Activated CD8-positive, alpha-beta memory T cell treated with anti-CD3 and anti-CD28 coated beads for 4 hours (primary cell): ENCODE results near the gene GABRD.

ENCODE experiments used
- DNase-seq, 2 donors: peaks; one replicate each; pipeline ENCODE4 v3.0.0-alpha.2; 2020; ENCODE audit warnings: low read depth in 2 of 2

Gene GABRD

DNA sequence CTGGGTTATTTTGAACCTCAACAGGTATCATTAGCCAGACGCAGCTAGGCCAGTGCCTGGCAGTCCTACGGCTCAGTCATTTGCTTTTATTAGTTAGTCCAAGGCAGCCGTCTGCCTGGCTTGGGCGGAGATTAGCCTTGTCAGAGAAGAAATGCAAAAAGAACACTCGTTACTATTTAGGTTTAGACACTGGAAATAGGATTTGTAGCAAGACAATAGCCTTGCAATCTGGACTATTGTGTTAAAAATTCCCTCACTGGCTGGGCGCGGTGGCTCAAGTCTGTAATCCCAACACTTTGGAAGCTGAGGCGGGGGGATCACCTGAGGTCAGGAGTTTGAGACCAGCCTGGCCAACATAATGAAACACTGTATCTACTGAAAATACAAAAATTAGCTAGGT, 20.1 kb downstream of the GABRD start:
- no peak for DNase-seq

DNA sequence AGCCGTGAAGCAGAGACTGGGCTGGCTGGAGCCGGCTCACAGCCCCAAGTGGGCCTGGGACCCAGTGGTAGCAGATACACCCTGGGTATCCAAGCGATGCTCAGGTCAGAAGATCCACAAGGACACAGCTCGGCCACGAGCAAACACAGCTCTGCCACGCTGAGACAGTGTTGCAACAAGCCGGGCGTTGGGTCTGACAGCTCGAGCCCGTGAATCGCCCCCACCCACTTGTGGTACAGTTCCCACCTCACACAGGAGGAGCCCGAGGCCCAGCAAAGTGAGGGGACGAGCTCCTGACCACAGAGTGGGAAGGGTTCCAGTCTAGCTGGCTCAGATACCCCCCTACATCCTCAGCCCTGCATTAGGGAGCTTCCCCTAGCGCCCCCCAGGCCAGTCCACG, 22.2 kb downstream of the GABRD start:
- DNase-seq, result no peak

DNA sequence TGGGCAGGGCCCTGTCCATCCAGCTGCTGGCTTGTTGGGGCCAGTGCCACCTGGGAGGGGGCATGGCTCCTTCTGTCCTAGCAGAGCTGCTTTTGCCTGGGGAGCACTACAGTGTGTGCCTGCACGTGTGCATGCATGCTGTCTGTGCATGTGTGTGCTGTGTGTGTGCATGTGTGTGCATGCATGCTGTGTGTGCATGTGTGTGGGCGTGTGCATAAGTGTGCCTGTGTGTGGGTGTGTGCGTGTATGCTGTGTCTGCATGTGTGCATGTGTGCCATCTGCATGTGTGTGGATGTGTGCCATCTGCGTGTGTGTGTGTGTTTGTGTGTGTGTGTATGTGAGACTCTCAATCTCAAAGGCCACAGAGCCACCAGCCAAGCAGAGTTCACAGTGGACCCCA, 22.7 kb downstream of the GABRD start:
- DNase-seq, result no peak

DNA sequence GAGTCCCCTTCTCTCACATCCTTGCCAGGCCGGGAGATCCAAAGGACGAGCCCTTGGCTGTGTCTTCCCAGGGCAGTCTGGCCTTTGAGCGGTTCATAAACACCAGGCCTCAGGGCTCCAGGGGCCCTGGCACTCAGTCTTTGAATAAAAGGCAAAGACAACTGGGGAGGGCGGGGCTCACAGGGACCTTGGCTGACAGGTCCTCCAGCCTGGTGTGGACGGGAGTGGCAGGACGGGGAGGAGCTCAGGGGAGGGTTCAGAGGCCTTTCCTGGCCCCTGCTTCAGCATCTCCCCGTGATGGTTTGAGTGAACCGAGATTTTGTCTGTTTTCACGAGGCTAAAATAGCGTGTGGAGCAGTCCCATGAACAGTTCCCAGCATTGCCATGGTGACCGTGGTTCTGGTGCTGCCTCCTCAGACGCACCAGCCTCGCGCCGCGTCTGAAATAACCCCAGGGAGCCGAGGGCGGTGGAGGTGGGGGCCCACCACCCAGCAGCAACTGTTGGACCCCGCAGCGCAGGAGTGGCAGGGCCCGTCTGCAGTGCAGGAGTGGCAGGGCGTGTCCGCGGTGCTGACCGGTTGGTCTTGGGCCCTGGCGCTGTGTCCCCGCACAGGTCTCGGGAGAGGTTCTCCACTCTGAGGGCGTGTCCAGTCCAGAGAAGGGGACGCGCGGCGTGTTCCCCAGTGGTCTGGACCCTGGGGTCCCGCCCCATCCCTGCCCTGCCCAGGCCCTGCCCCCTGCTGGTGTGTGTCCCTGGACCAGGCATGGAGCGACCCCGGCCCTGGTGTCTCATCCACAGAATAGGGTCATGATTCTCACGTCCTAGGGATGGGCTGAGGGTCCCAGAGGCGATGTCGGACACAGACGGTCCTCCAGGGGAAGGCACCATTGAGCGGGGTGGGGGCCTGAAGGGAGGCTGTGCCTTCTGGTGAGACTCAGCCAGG, 24.0 kb downstream of the GABRD start:
- no peak for DNase-seq

DNA sequence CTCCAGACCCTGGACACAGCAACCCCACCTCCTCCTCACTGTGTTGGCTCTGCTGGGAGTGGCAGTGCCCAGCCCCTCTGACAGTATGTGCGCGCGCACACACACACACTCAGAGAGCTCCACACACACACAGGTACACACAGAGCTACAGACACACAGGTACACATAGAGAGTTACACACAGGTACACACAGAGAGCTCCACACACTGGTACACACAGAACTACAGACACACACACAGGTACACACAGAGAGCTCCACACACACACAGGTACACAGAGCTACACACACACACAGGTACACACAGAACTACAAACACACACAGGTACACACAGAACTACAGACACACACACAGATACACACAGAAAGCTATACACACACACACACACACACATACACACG, 24.7 kb downstream of the GABRD start:
- no peak for DNase-seq

DNA sequence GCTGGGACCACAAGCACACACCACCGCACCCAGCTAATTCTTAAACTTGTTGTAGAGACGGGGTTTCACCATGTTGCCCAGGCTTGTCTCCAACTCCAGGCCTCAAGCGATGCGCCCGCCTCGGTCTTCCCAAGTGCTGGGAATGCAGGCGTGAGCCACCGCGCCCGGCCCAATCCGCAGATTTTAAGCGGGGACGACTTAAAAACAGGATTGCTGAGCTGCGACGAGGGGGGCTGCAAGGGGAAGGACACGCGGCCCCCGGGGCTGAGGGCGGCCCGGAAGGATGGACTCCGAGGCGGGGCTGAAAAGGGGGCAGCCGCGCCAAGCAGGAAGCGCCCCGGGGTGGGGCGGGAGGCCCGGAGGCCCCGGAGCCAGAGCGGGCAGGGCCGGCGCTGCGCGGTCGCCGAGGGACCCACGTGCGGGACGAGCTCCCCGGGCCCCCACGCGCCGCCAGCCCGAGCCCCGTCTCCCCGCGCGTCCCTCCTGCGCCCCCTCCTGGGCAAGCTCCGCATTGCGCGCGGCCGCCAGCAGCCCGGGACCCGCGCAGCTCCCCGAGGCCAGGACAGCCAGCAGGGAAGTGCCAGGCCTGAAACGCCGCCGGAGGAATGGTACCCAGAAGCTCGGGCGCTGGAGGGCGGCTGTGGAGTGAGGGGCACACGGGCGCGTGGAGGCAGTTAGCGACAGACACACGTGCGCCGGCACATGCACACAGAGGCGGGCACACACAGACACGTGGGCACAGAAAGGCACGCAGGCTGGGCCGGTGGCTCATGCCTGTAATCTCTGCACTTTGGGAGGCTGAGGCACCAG, 25.6 kb downstream of the GABRD start:
- DNase-seq, result peak; percentile 49 to 58

DNA sequence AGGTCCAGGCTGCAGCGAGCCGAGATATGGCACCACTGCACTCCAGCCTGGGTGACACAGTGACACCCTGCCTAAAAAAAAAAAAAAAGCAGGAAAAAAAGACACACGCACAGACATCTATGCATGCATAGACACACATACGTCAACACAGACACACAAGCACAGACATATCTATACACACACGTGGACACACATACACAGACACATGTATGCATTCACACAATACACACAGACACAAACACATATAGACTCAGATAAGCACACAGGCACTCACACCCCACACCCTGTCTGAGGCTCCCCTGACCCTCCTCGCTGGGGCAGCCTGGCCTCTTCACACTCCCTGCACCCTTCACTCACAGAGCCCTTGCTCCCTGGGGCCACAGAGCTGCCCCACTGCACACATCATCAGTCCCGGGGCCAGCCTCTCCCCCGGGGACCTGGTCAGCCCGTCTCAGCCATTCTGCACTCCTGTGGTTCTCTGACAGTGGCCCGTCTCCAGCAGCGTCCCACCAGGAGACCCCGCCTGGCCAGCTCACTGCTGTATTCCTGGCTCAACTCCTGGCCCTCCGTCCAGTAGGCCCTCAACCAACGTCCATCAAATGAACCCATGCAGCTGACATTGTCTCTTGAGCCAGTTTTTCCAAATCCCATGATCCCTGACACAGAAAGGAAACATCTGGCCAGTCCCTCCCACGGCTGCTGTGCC, 26.5 kb downstream of the GABRD start:
- no peak for DNase-seq

DNA sequence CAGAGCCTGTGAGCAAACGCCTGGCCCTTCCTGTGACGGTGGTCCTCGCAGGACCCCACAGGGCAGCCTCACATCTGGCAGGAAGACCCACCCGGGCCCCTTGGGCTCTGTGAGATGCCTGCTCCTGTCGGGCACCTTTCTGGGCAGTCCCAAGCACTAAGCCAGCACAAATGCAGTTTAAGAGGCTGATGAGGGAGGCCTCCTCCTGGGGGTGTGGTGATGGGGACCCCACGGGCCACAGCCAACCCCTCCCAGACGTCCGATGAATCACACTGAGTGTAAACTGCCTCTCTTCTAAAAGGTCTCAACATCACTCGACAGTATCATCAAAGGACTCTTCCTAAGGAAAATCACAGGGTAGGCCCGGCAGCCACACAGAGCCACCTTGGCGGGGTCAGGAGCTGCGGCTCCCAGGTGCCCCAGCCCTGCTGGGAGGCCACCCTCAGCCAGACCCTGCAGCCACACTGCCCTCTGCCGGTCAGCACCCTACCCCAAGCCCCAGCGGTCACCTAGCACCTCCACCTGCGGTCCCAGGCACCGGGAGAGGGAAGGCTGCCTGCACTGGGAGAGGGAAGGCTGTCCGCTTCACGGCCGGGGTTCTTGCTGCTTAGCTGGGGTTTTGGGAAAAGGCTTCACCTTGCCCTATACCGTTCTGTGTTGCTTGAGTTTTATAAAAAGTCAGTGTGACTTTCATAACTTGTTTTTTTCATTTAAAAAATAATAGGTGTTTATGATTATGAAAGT, 27.2 kb downstream of the GABRD start:
- DNase-seq, result no peak

DNA sequence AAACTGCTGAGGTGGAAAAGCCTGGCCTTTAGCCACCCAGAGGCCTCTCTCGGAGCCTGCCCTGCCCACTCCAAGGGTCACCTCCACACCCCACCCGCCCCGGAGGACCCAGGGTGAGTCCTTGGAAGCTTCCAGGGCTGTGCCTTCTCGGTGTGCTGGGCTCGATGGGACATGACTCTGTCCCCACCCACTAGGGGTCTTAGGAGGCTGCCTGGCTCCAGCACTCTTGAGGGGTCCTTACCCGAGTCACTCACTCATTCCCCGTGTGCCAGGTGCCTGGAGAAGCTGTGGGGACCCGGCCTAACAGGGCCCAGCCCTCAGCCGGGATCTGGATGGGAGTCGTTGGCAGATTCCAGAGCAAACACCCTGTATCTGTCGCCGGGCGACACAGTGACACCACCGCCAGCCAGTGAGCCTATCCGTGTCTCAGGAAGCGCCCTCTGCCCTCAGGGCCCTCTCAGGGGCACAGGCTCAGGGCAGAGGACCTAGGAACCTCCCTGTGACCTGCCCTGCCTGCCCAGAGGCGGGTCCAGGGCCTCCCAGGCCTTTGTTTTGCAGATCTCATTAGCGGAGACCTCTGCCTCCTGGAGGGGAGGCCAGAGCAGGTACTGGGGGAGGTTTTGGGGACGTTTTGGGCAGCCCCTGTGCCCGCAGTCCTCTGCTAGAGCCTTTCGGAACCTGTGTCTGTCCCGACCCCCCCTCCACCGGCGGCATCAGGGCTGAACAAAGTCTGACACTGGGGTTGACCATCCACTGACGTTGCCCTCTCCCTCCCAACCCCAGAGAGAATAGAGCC, 28.0 kb downstream of the GABRD start:
- DNase-seq, result no peak

DNA sequence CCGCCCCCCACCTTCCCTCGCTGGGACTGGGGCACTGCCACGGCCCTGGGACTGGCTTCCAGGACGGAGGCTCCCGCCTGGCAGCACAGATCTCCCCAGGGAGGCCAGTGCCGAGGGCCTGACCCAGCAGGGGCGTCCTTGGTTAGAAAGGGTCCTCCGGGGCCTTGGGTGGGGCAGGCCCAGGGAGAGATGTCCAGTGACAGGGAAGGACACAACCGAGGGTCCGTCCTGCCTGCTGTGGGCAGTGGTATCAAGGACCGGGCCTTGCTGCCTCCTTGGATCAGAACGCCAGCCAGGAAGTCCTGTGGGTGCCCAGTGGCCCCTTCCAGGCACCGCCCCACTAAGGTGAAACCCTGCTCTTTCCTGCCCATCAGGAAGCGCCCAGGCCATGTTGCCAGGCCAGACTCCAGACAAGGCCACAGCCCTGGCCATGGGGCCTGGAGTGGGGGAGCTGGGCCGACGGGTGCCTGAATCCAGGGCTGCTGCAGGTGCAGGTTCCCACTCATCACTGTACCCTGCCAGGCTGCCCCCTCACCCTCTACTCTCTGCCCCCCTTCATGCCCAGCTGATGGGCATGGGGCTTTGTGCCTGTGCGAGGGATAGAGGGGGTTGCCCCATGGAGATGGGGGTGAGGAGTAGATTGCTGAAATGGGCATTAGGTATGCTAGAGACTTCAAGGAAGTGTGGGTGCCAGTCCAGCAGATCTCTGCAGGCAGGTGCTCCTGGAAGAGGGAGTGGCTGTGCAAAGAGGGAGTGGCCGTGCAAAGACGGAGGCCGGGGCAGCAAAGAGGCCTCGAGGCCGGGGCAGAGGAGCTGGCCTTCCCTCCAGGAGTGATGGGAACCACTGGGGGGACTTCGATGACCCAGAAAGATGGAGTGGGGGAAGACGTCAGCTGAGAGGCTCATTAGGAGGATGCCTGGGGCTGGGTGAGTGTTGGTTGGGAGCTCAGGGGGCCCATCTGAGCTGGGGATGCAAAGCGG, 28.9 kb downstream of the GABRD start:
- no peak for DNase-seq

DNA sequence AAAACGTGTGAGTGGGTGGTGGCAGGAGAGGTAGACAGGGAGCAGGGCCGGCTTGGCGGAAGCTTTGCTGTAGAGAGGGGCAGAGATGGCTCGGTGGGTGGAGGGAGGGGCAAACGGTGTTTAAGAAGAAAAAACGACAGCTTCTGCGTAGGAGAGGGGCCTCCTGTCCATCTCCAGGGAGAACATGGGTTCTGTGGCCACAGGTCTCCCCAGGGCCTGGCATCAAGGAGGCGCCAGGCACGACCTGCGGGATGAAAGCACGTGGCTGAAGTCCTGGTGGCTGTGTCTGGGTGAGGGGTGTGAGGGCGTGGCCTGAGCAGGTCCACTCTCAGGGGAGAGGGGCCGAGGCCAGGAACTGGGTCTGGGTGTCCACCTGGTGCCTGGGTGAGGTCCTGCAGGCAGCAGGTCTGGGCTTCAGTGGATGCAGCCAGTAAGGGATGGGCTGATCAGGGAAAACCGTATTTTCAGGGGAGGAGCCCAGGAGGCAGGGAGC, 30.1 kb downstream of the GABRD start:
- DNase-seq, result no peak

DNA sequence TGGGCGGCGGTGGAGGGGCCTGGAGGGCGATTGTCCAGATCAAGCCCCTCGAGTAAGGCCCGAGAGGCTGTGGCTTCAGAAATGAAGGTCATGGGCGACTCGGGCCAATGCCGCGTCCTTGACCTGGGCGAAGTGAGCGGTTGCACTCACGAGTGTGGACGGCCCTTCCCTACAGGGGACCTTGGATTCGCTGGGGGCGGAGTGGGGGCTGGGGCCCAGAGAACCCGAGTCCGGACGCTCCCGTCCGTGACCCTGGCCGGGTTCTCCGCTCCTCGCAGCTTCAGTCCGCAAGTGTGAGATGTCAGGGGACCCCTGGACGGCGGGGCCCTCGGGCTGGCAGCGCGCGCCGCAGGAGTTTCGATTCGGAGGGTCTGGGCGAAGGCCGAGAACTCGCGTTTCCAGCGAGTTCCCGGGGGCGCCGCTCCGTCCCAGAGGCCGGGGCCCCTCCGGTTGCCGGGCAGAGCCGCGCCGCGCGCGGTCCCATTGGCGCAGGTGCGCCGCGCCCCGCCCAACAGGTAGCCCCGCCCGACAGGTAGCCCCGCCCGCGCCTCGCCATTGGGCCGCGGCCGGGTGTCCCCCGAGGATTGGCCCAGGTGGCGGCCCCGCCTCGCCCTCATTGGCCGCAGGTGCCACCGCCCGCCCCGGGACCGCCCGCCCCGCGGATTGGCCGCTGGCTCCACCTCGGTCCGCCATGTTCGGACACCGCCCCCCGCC, 30.7 kb downstream of the GABRD start, which contains the start of gene PRKCZ:
PRKCZ (plus strand) TSS at position 694 of the 714 bp plus-strand sequence. CDS start 220 bp downstream, outside the sequence.
- peak; percentile 87 to 92 for DNase-seq

DNA sequence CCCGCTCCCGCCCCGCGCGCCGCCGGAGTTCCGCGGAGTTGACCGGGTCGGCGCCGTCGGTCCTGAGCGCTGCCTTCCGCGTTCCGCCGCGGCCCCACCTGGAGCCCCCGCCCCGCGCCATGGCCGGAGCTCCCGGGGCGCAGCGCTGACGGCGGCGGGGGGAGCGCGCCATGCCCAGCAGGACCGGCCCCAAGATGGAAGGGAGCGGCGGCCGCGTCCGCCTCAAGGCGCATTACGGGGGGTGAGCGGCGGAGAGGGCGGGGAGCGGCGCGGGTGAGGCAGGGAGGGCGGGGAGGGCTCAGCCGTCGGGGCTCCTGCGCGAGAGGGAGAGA, 31.3 kb downstream of the GABRD start:
- DNase-seq, result no peak

DNA sequence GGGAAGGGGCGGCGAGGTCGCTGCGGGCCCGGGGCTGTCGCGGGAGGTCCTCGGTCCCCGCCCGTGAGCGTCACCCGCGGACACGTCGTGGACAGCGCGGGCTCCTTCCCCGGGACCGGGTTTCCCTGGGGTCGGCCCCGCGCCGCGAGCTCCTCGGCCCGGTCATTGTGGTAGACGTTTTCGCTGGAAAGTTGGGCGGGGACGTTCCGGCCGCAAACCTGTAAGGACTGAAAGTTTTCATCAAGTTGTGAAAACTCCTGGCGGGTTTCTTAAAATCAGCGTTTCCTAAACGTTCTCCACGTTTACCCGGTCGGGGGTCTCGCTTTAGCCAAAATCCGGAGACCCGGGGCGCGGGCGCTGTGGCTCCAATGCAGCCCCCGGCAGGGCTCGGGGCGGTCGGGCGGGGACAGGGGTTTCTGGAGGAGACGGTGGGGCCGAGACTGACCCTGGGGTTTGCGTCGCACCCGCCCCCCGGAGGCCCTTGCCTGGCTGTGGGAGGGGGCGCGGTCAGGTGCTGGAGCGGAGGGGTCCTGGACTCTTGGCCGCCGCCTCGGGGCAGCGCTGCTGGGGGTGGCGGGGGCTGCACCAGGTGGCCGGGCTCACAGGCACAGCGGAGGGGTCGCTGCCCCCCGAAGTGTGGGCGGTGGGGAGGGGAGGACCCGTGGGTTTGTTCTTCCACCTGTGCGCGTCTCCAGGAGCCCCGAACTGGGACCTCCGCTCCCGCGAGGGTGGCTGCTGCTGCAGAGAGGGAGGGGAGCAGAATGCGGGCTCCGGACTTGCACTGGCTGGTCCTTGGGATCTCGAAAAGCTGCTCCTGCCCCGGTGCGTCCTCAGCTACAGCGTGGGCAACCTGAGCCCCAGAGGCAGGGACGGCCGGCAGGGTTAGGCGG, 31.9 kb downstream of the GABRD start:
- no peak for DNase-seq

DNA sequence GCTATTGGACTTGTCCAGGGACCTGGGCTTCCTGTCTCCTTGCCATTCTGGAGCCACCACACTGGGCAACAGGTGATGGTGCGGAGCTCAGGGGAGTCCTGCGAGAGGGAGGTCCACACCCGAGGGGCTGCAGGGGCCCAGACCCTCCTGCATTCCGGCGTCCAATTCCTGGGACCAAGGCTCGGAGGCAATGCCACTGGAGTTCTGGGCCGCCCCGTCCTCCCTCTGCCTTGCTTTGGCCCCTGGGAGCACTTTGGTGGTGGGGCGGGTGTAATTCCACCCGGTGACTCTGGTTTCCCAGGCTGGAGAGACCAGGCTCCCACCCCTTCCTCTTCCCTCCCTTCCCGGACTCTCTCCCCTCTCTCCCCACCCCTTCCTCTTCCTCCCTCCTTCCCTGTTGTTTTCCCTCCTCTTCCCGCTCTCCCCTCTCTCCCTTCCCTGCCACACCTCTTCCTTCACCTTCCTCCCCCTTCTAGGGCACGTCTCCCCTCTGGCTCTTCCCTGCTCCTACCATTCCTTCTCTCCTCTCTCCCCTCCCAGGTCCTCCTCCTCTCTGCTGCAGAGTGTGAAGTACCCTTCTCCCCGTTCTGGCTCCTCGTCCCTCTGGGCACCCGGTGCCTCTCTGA, 33.0 kb downstream of the GABRD start:
- no peak for DNase-seq

DNA sequence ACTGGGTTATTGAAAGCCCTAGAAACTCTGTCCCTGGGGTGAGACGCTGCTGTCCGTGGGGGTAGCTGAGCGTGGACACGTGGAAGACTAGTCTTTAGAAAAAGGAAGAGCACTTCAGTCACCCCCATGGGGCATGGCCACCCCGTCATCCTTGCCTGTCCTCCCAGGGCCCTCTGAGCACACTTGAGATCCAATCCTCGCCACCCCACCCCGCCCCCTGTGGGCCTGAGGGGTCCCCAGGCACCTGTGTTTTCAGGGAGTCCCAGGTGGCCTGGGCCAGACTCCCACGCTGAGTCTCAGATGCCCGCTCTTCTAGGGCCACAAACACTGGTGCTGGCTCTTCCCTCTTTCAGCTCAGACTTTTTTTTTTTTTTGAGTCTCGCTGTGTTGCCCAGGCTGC, 33.6 kb downstream of the GABRD start:
- DNase-seq, result no peak

DNA sequence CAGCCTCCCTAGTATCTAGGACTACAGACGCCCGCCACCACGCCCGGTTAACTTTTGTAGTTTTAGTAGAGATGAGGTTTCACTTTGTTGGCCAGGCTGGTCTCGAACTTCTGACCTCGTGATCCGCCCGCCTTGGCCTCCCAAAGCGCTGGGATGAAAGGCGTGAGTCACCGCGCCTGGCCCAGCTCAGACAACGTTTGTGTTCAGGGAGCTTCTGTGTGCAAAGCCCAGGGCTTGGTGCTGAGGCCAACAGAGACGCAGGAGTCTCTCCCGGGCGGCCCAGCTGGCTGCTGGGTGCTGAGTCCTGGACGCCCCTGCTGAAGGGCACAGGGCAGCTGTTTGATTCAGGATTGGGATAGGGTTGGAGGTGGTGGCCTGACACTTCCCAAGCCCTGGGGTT, 34.1 kb downstream of the GABRD start:
- DNase-seq, result no peak
